SK-N-SH treated with all-trans-retinoic acid at 6 μM for 48 hours (cell line): ENCODE data around the gene UTS2.

Experiments
- ATAC-seq: fragments of 200-7000 bp; cut with Tn5 transposase; 3 replicates; pipeline ENCODE4 v1.9.1; 2020; ENCODE audit warnings: mild to moderate bottlenecking, moderate library complexity
- ARNTL ChIP-seq: fragments of 450-650 bp; formaldehyde crosslinking; IDR thresholded peaks from 2 replicates; pipeline ENCODE4 v1.5.0; 2020; ENCODE audit warnings: low read depth, mild to moderate bottlenecking, moderate library complexity, borderline replicate concordance
- BACH2 ChIP-seq: fragments of 250-450 bp; sonication (Bioruptor Pico); IDR thresholded peaks from 2 replicates; pipeline ENCODE4 v1.9.0; 2021; ENCODE audit warnings: mild to moderate bottlenecking, borderline replicate concordance
- CREB5 ChIP-seq: fragments of 250-450 bp; sonication (Bioruptor Pico); IDR thresholded peaks from 2 replicates; pipeline ENCODE4 v1.5.1; 2020; ENCODE audit warnings: low read depth, mild to moderate bottlenecking, moderate library complexity
- CSDC2 ChIP-seq: fragments of 250-450 bp; sonication (Bioruptor Pico); IDR thresholded peaks from 2 replicates; pipeline ENCODE4 v1.5.0; 2020; ENCODE audit warnings: mild to moderate bottlenecking, moderate library complexity
- CSRNP3 ChIP-seq: fragments of 250-450 bp; sonication (Bioruptor Pico); IDR thresholded peaks from 2 replicates; pipeline ENCODE4 v1.5.1; 2021; ENCODE audit warnings: mild to moderate bottlenecking, moderate library complexity
- ESRRG ChIP-seq: fragments of 250-450 bp; sonication (Bioruptor Pico); IDR thresholded peaks from 2 replicates; pipeline ENCODE4 v1.6.1; 2021; ENCODE audit warnings: mild to moderate bottlenecking
- GLIS3 ChIP-seq: fragments of 250-450 bp; sonication (Bioruptor Pico); IDR thresholded peaks from 2 replicates; pipeline ENCODE4 v1.5.0; 2020; ENCODE audit warnings: mild to moderate bottlenecking, moderate library complexity
- OSR1 ChIP-seq: fragments of 250-450 bp; sonication (Bioruptor Pico); IDR thresholded peaks from 2 replicates; pipeline ENCODE4 v1.8.0; 2022; ENCODE audit warnings: moderate library complexity, mild to moderate bottlenecking, inconsistent platforms
- PATZ1 ChIP-seq: fragments of 250-450 bp; sonication (Bioruptor Pico); IDR thresholded peaks from 2 replicates; pipeline ENCODE4 v1.8.0; 2020; ENCODE audit warnings: mild to moderate bottlenecking, moderate library complexity, borderline replicate concordance
- POU6F1 ChIP-seq: fragments of 250-450 bp; sonication (Bioruptor Pico); IDR thresholded peaks from 2 replicates; pipeline ENCODE4 v1.8.0; 2021; ENCODE audit warnings: low read depth, mild to moderate bottlenecking, moderate library complexity, borderline replicate concordance
- PPARA ChIP-seq: fragments of 250-450 bp; sonication (Bioruptor Pico); IDR thresholded peaks from 2 replicates; pipeline ENCODE4 v1.5.0; 2020; ENCODE audit warnings: mild to moderate bottlenecking, borderline replicate concordance
- SNAI2 ChIP-seq: fragments of 250-450 bp; sonication (Bioruptor Pico); IDR thresholded peaks from 2 replicates; pipeline ENCODE4 v1.5.0; 2020; ENCODE audit warnings: mild to moderate bottlenecking, moderate library complexity
- TCF4 ChIP-seq: fragments of 250-450 bp; sonication (Bioruptor Pico); IDR thresholded peaks from 2 replicates; pipeline ENCODE4 v1.8.0; 2021; ENCODE audit warnings: mild to moderate bottlenecking, moderate library complexity, borderline replicate concordance
- TOX ChIP-seq: fragments of 250-450 bp; sonication (Bioruptor Pico); IDR thresholded peaks from 2 replicates; pipeline ENCODE4 v1.8.0; 2021; ENCODE audit warnings: mild to moderate bottlenecking, moderate library complexity, borderline replicate concordance
- TSHZ2 ChIP-seq: fragments of 250-450 bp; sonication (Bioruptor Pico); IDR thresholded peaks from 2 replicates; pipeline ENCODE4 v1.5.0; 2020; ENCODE audit warnings: mild to moderate bottlenecking, moderate library complexity
- ZC3H10 ChIP-seq: fragments of 250-450 bp; sonication (Bioruptor Pico); IDR thresholded peaks from 2 replicates; pipeline ENCODE4 v1.5.1; 2021; ENCODE audit warnings: mild to moderate bottlenecking, moderate library complexity
- ZFP3 ChIP-seq: fragments of 250-450 bp; sonication (Bioruptor Pico); IDR thresholded peaks from 2 replicates; pipeline ENCODE4 v1.5.0; 2020; ENCODE audit warnings: mild to moderate bottlenecking, moderate library complexity
- ZFP30 ChIP-seq: fragments of 450-650 bp; formaldehyde crosslinking; IDR thresholded peaks from 2 replicates; pipeline ENCODE4 v1.5.0; 2022; ENCODE audit warnings: mild to moderate bottlenecking, moderate library complexity
- ZNF70 ChIP-seq: fragments of 450-650 bp; formaldehyde crosslinking; IDR thresholded peaks from 2 replicates; pipeline ENCODE4 v1.5.0; 2020; ENCODE audit warnings: mild to moderate bottlenecking, moderate library complexity
- ZNF8 ChIP-seq: fragments of 450-650 bp; formaldehyde crosslinking; IDR thresholded peaks from 2 replicates; pipeline ENCODE4 v1.5.0; 2020; ENCODE audit warnings: mild to moderate bottlenecking, moderate library complexity

Gene UTS2

GRCh38 chr1:7852804-7853683 lies at the start of gene UTS2:
UTS2 (minus strand) TSS chr1:7853065; CDS start chr1:7853003, 62 bp downstream.
- TF ChIP-seq ZNF8 (no peak), PPARA (CRISPR knock-in tag) (no peak)
- no peak for ATAC-seq

GRCh38 chr1:7899741-7900140 lies 46.9 kb upstream of the UTS2 start:
- no peak for TF ChIP-seq ZFP30 (CRISPR knock-in tag)
- no peak for TF ChIP-seq CSDC2 (CRISPR knock-in tag)
- no peak for TF ChIP-seq PATZ1
- no peak for TF ChIP-seq ARNTL (CRISPR knock-in tag)
- no peak for TF ChIP-seq TOX (CRISPR knock-in tag)
- TF ChIP-seq POU6F1 (CRISPR knock-in tag) = no peak
- TF ChIP-seq GLIS3 (CRISPR knock-in tag) = no peak
- no peak for TF ChIP-seq BACH2 (CRISPR knock-in tag)
- TF ChIP-seq OSR1 (CRISPR knock-in tag) = no peak
- TF ChIP-seq PPARA (CRISPR knock-in tag) = no peak
- no peak for TF ChIP-seq ZNF70 (CRISPR knock-in tag)
- no peak for TF ChIP-seq ZFP3
- TF ChIP-seq CREB5 (CRISPR knock-in tag) = no peak
- TF ChIP-seq ZC3H10 (CRISPR knock-in tag) = no peak
- TF ChIP-seq TSHZ2 (CRISPR knock-in tag) = no peak
- TF ChIP-seq TCF4 (CRISPR knock-in tag) = no peak
- ATAC-seq = no peak

- ATAC-seq = no peak
- TF ChIP-seq TCF4 (CRISPR knock-in tag) = no peak
- TF ChIP-seq ESRRG (CRISPR knock-in tag) = no peak
- TF ChIP-seq SNAI2 (CRISPR knock-in tag) = no peak
- TF ChIP-seq BACH2 (CRISPR knock-in tag) = no peak
- TF ChIP-seq ZNF70 (CRISPR knock-in tag) = no peak
- TF ChIP-seq CSDC2 (CRISPR knock-in tag) = no peak
- TF ChIP-seq ZFP30 (CRISPR knock-in tag) = no peak
- TF ChIP-seq CSRNP3 (CRISPR knock-in tag) = no peak
- TF ChIP-seq PPARA (CRISPR knock-in tag) = no peak
- no peak for TF ChIP-seq ARNTL (CRISPR knock-in tag)
Measured at GRCh38 chr1:7898962-7899361, 46.1 kb upstream of the UTS2 start.
